Keratinocyte (primary cell): Measurements from ENCODE around the gene SMAD6. TPM values are rescaled to one million over a fixed set of nuclear protein-coding genes. Genes with fewer than 3 reads are reported as not detected.

Source experiments
- DNase-seq: peaks from one replicate; pipeline ENCODE4 v3.0.0-alpha.2; 2011; ENCODE audit warnings: low read depth, missing footprints, low spot score
- FAIRE-seq: peaks from 2 replicates; lab custom pipeline; 2011; peaks lifted over from hg19 to GRCh38; lab: Jason Lieb, UNC
- H2AFZ ChIP-seq: 2 replicates; pipeline ENCODE4 v1.6.0; 2012; ENCODE audit warnings: low read length, control low read depth, inconsistent platforms; ENCODE audit not compliant: control insufficient read depth
- H3K27ac ChIP-seq: 2 replicates; pipeline ENCODE4 v1.5.1; 2011; ENCODE audit warnings: low read length; ENCODE audit not compliant: control insufficient read depth, insufficient read depth
- H3K27me3 ChIP-seq: 3 replicates; pipeline ENCODE4 v1.6.0; 2011; ENCODE audit warnings: low read length; ENCODE audit not compliant: control insufficient read depth, insufficient read depth; ENCODE audit errors: extremely low read depth
- H3K36me3 ChIP-seq, 2 experiments: 2 replicates in 1 of 2; 3 replicates in 1 of 2; pipeline ENCODE4 v1.5.1; 2011; ENCODE audit warnings: low read length in 2 of 2, mild to moderate bottlenecking in 1 of 2; ENCODE audit not compliant: control insufficient read depth in 2 of 2, insufficient read depth in 2 of 2; ENCODE audit errors: extremely low read depth in 1 of 2
- H3K4me1 ChIP-seq: 3 replicates; pipeline ENCODE4 v1.5.1; 2011; ENCODE audit warnings: low read length; ENCODE audit not compliant: control insufficient read depth, insufficient read depth; ENCODE audit errors: extremely low read depth
- H3K4me2 ChIP-seq: 3 replicates; pipeline ENCODE4 v1.6.0; 2011; ENCODE audit warnings: low read depth, low read length; ENCODE audit not compliant: control insufficient read depth, insufficient read depth; ENCODE audit errors: extremely low read depth
- H3K4me3 ChIP-seq, 3 experiments: fragments of 200-600 bp in 1 of 3; sonication (generic) in 1 of 3; 2 replicates in 2 of 3; 3 replicates in 1 of 3; pipeline ENCODE4 v1.5.1; 2011 to 2016; ENCODE audit warnings: low read length in 3 of 3, mild to moderate bottlenecking in 3 of 3, control low read depth in 2 of 3, inconsistent platforms in 1 of 3, low read depth in 1 of 3, mixed read lengths in 1 of 3, mixed run types in 1 of 3, moderate library complexity in 1 of 3; ENCODE audit not compliant: control insufficient read depth in 2 of 3, insufficient read depth in 2 of 3; ENCODE audit errors: extremely low read depth in 1 of 3
- H3K79me2 ChIP-seq: 2 replicates; pipeline ENCODE4 v1.6.0; 2012; ENCODE audit warnings: low read length; ENCODE audit not compliant: control insufficient read depth, insufficient read depth
- H3K9ac ChIP-seq: 3 replicates; pipeline ENCODE4 v1.6.0; 2011; ENCODE audit warnings: low read length; ENCODE audit not compliant: control insufficient read depth, insufficient read depth; ENCODE audit errors: extremely low read depth
- H3K9me1 ChIP-seq: 3 replicates; pipeline ENCODE4 v1.6.0; 2011; ENCODE audit warnings: low read length; ENCODE audit not compliant: control insufficient read depth, insufficient read depth; ENCODE audit errors: extremely low read depth
- H3K9me3 ChIP-seq: 2 replicates; pipeline ENCODE4 v1.5.1; 2012; ENCODE audit warnings: low read depth, low read length; ENCODE audit not compliant: control insufficient read depth
- H4K20me1 ChIP-seq: 3 replicates; pipeline ENCODE4 v1.6.0; 2011; ENCODE audit warnings: low read length; ENCODE audit not compliant: control insufficient read depth, insufficient read depth; ENCODE audit errors: extremely low read depth
- CTCF ChIP-seq, 3 experiments: IDR thresholded peaks in 1 of 3; conservative IDR thresholded peaks in 1 of 3; optimal IDR thresholded peaks in 1 of 3; 2 replicates in 2 of 3; 3 replicates in 1 of 3; pipeline versions ENCODE3 to v1.5.1; 2011; ENCODE audit warnings: low read length in 3 of 3, mild to moderate bottlenecking in 3 of 3, moderate library complexity in 2 of 3, control low read depth in 1 of 3, inconsistent platforms in 1 of 3; ENCODE audit not compliant: insufficient read depth in 2 of 3; ENCODE audit errors: extremely low read depth in 1 of 3
- EZH2 ChIP-seq: IDR thresholded peaks from one replicate; pipeline ENCODE4 v1.6.1; 2012; ENCODE audit warnings: inconsistent platforms, mild to moderate bottlenecking, low read length, moderate library complexity
- dilution Hi-C: fragments of 300-500 bp; cut with MboI; formaldehyde crosslinking; loops from one replicate; pipeline ENCODE4 v1.7.0; 2020; ENCODE audit warnings: low sequenced_read_pairs; ENCODE audit not compliant: extremely low pct_ligation_motif_present
- polyA plus RNA-seq, 5 experiments: library from polyadenylated mRNA; depleted of rRNA in 3 of 5; stranded (reverse) in 3 of 5; stranded (forward) in 1 of 5; unstranded in 1 of 5; fragments of >200 nt; gene quantifications; 1 replicate in 1 of 5; 2 replicates in 3 of 5; 3 replicates in 1 of 5; pipeline versions ENCODE4 v1.2.1 to v1.2.3, GENCODE V29; 2011 to 2012; ENCODE audit warnings: missing spikeins in 2 of 5, low read depth in 1 of 5, low replicate concordance in 1 of 5

SMAD6 gene
- polyA plus RNA-seq, 1 donor (not counting 4 experiments of a cell fraction or from before 2014, with no cell fraction given) = 0.03 TPM

- FAIRE-seq (no peak), DNase-seq (no peak)
- Histone ChIP-seq H3K4me1 (no peaks in the 10 kb centered on the region), H3K9ac (no peak overlapping the region), H3K79me2 (no peaks in the 10 kb centered on the region), H2AFZ (no peak overlapping the region), H3K4me2 (no peak overlapping the region), H3K9me3 (no peaks in the 10 kb centered on the region), H3K4me3 (no peak overlapping the region), H3K9me1 (no peaks in the 10 kb centered on the region), H3K27me3 (peaks cover 4% of the 10 kb centered on the region), H3K36me3 (no peaks in the 10 kb centered on the region), H4K20me1 (no peaks in the 10 kb centered on the region), H3K27ac (no peak overlapping the region)
- dilution Hi-C loops = no loop called here
- TF ChIP-seq EZH2 = no peak
- TF ChIP-seq CTCF (optimal IDR thresholded peaks at IDR 0.05 in 1 of 3, IDR thresholded peaks at IDR 0.05 in 1 of 3, conservative IDR thresholded peaks at IDR 0.05 in 1 of 3; ENCODE audit: extremely low read depth in 1 of 3, insufficient read depth in 2 of 3, low read length in 3 of 3) = no peak
Measured at GRCh38 chr15:66786708-66787488, 84.9 kb downstream of the SMAD6 start.

- DNase-seq (no peak), FAIRE-seq (no peak)
- Histone ChIP-seq H3K9me1 (no peaks in the 10 kb centered on the region), H3K27me3 (peaks cover 4% of the 10 kb centered on the region), H3K4me3 (no peak overlapping the region), H3K4me1 (no peaks in the 10 kb centered on the region), H3K4me2 (no peak overlapping the region), H3K27ac (no peak overlapping the region), H2AFZ (no peak overlapping the region), H3K79me2 (no peaks in the 10 kb centered on the region), H4K20me1 (no peaks in the 10 kb centered on the region), H3K9ac (no peak overlapping the region), H3K9me3 (no peaks in the 10 kb centered on the region), H3K36me3 (no peaks in the 10 kb centered on the region)
- TF ChIP-seq CTCF (optimal IDR thresholded peaks at IDR 0.05 in 1 of 3, IDR thresholded peaks at IDR 0.05 in 1 of 3, conservative IDR thresholded peaks at IDR 0.05 in 1 of 3; ENCODE audit: extremely low read depth in 1 of 3, insufficient read depth in 2 of 3, low read length in 3 of 3) (no peak), EZH2 (no peak)
- dilution Hi-C loops = no loop called here
Measured at GRCh38 chr15:66787489-66787871, 85.4 kb downstream of the SMAD6 start.
